CD4-positive, alpha-beta T cell treated with Interleukin-1 beta for 1 hour (primary cell): Measurements from ENCODE around the gene LMNTD2.

ENCODE experiments used
- DNase-seq, 2 donors: peaks; one replicate each; pipeline ENCODE4 v3.0.0-alpha.2; 2020 to 2022

LMNTD2 gene

DNA sequence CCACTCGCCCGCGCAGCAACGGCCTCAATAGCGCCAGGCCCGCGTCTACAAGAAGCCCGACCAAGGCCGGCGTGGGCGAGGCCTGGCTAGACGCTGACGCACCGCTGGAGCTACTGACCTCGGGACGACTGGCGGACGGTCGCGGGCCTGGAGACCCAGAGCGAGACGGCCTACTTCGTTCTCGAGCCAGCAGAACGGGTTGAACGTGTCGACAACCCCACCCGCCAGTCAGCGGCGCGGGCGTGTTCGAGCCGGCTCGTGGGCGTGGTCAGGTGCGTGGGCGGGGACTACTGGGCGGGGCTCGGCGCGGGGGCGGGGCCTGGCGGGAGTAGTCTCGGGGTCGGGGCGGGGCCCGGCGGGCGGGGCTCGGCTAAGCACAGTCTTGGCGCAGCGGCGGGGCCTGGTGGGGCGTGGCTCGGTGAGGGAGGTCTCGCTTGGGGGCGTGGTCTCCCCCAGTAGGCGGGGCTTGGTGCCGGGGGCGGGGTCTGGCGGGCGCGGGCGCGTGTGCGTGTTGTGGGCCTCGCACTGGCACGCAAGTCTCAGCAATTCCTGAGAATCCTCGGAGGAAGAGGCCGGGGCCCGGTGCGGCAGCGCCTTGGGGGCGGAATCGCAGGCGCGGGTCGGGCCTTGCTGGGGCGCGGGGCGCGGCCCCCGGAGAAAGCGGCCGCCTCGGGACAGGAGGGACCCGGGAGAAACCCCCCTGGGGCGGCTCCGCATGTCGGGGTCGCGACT lies 53.4 kb downstream of the LMNTD2 start, which contains the start of gene RNH1:
Gene RNH1 (minus strand): TSS at position 248 of the 732 bp plus-strand sequence. CDS start 5,080 bp downstream, outside the sequence.
- DNase-seq = peak; percentile 97 to 98

DNA sequence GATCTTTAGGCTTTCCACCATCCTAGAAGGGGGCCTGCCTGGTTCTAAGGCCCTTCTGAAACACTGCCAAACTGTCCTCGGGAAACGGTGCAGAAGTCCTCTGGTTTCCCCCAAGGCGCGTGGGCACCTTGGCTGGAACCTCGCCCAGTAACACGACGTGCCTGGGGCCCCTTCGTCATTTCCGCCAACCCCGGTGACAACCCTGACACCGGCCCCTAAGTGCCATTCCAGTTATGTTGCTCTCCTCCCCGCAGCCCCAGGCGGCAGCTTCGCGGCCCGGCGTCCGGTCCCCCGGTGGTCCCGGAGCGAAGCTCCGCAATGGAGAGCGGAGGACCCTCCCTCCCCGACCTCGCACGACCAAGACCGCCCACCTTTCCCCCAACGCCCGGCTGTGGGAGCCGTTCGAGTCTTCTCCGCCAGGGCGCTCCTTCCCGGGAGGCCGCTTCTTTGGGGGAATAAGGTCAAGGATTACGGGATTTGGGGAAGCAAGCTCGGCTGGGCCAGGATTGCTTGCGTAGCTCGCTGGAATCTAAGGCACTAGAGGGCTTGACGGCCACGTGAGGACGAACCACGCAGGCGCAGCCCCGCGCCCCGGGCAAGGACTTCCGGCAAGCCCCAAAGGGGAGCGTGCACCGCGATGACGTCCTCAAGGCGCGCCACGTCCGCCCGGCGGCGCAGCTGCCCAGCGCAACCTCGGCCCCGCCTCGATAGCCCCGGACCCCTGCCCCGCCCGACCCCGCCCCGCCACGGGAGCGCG lies 54.1 kb downstream of the LMNTD2 start:
- peak; percentile 96 to 97 for DNase-seq

DNA sequence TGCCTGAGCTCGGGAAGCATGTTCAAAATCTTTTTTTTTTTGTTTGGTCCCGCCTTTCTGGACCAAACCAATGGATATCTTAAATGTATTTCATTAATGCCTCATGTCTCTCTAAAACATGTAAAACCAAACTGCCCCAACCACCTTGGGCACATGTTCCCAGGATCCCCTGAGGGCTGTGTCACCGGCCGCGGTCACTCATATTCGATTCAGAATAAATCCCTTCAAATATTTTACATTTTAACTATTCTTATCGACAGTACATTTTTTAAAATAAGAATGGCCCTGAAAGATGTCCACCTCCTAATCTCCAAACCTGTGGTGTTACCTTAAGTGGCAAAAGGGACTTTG lies 55.6 kb downstream of the LMNTD2 start:
- no peak for DNase-seq
